Limb (tissue), 2 donors: ENCODE results near the gene CACNG7.

Experiments
- DNase-seq, 2 donors: peaks; one replicate each; pipeline ENCODE4 v3.0.0-alpha.2; 2016; ENCODE audit errors: extremely low spot score in 2 of 2

Gene CACNG7

DNA sequence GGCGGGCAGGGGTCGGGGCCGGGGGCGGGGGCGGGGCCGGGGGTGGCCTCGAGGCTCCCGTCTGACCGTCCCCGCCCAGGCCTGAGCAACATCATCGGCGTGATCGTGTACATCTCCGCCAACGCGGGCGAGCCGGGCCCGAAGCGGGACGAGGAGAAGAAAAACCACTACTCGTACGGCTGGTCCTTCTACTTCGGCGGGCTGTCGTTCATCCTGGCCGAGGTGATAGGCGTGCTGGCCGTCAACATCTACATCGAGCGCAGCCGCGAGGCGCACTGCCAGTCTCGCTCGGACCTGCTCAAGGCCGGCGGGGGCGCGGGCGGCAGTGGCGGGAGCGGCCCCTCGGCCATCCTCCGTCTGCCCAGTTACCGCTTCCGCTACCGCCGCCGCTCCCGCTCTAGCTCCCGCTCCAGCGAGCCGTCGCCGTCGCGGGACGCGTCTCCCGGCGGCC lies 72.9 kb downstream of the CACNG7 start:
- DNase-seq: peak in 1 of 2 donors; percentile 43

DNA sequence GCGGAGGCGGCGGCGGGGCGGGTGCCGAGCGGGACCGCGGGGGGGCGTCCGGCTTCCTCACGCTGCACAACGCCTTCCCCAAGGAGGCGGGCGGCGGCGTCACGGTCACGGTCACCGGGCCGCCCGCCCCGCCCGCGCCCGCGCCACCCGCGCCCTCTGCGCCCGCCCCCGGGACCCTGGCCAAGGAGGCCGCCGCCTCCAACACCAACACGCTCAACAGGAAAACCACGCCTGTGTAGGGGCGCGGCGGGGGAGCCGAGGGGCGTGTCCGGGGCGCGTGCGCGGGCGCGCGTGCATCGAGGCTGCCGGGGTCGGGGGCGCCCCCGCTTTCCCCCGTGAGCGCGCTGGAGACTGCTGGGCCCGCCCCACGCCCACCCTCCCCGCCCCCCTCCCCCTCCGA lies 73.5 kb downstream of the CACNG7 start:
- peak in 1 of 2 donors; percentile 72 for DNase-seq

DNA sequence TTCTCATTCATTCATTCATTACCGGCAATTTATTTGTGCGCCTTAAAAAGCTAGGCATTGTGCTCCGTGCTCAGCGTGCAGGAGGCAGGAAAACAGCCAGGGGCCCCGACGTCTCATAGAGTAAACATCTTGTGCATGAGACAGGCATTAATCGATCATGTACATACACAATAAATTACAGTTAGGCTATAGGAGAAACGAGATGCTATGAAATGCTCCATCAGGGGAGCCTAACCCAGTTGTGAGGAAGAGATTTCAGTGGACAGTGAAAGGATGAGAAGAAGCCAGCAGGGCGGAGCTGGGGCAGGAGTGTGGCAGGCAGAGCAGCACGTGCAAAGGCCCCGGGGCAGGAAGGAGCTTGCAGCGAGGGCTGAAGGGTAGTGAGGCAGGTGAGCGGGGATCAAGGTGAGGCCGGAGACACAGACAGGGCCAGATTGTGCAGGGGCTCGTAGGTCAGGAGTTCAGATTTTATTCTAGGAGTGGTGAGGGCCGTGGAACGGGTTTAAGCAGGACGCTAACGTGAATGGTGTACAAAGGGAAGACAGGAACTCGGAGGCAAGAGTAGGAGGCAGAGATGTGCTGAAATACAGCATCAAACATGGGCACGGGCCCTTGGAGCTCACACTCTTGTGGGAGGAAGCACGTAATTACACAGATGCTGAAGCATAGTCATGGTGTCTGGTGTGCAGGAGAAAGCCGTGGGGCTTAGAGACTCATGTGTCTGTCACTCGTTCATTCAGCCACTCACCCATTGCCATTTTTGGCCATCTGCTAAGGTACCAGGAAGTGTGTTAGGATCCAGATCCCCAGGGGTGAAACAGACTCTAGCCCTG lies 74.6 kb downstream of the CACNG7 start:
- no peak for DNase-seq

- DNase-seq: no peak
Observed at GRCh38 chr19:53985863-53986262, 76.8 kb downstream of the CACNG7 start.

- no peak for DNase-seq
Observed at GRCh38 chr19:53988981-53989380, 79.9 kb downstream of the CACNG7 start.

- no peak for DNase-seq
Observed at GRCh38 chr19:53989600-53990533, 80.8 kb downstream of the CACNG7 start.

GRCh38 chr19:53991224-53992113 lies 82.4 kb downstream of the CACNG7 start, which contains the start of gene CACNG6:
Gene CACNG6 (plus strand): TSS chr19:53991637. CDS start chr19:53992878, 1,241 bp downstream.
- peak in 1 of 2 donors; percentile 62 for DNase-seq

- DNase-seq: no peak
Observed at GRCh38 chr19:53992211-53992610, 83.1 kb downstream of the CACNG7 start.

- no peak for DNase-seq
Observed at GRCh38 chr19:53992815-53993214, 83.7 kb downstream of the CACNG7 start.

GRCh38 chr19:53993448-53993847 lies 84.4 kb downstream of the CACNG7 start:
- DNase-seq: no peak
